HepG2 (cell line): Measurements from ENCODE around the gene MMP12. TPM values are rescaled to one million over a fixed set of nuclear protein-coding genes. Genes with fewer than 3 reads are reported as not detected.

Experiments
- ZNF75D ChIP-seq: sonication (generic); formaldehyde crosslinking; IDR thresholded peaks from 2 replicates; pipeline ENCODE4 v1.8.1; 2023; ENCODE audit warnings: missing genetic modification reagents, mild to moderate bottlenecking, borderline replicate concordance
- polyA plus RNA-seq, 8 experiments: library from polyadenylated mRNA; depleted of rRNA in 3 of 8; stranded (reverse) in 7 of 8; unstranded in 1 of 8; fragments of >200 nt; fragmentation: Illumina TruSeq in 4 of 8; extraction: Trizol in 4 of 8; gene quantifications; 2 replicates each; pipeline versions ENCODE4 v1.2.1 to v1.2.3, GENCODE V29; 2011 to 2016; ENCODE audit warnings: low read depth in 4 of 8, missing spikeins in 1 of 8, mixed read lengths in 1 of 8; ENCODE audit not compliant: insufficient read depth in 1 of 8
- small RNA-seq, 3 experiments: library from RNA; depleted of rRNA; stranded (forward); fragments of <200 nt; gene quantifications; one replicate each; pipeline ENCODE3, GENCODE V24; 2012; ENCODE audit warnings: low read depth in 2 of 3, low replicate concordance in 1 of 3; ENCODE audit not compliant: insufficient read length in 3 of 3, insufficient read depth in 2 of 3
- total RNA-seq, 5 experiments: library from RNA; depleted of rRNA; stranded (reverse); fragments of >200 nt; fragmentation: Illumina TruSeq; extraction: Trizol; gene quantifications; 2 replicates each; pipeline ENCODE4 v1.2.3, GENCODE V29; 2016; ENCODE audit warnings: low read depth in 1 of 5
- TF ChIP-seq, protein P1 (sequence below): sonication (generic); formaldehyde crosslinking; IDR thresholded peaks from 2 replicates; pipeline ENCODE4 v1.5.1; 2020; ENCODE audit warnings: missing genetic modification reagents, mild to moderate bottlenecking, borderline replicate concordance

Gene MMP12
- total and polyA plus RNA-seq, 2 of the 13 experiments (the other 11 are each of a cell fraction or from before 2014, with no cell fraction given): not detected

DNA sequence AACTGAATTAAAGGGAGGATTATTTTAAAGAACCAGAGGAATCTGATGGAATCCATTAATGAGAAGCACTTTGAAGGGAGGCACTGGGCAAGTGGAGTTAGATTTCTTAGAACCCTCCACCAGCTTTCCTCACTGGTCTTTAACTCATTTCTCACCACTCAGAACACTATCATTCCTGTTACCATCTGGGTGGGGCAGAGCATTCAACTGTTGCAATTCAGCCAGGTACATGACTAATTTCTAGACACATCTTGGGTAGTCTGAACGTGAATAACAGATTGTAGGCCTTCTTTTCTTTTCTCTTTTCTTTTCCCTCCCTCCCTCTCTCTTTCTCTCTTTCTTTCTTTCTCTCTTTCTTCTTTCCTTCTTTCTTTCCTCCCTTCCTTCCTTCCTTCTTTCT, 61.3 kb downstream of the MMP12 start (continued):
- TF ChIP-seq, protein P1, sequence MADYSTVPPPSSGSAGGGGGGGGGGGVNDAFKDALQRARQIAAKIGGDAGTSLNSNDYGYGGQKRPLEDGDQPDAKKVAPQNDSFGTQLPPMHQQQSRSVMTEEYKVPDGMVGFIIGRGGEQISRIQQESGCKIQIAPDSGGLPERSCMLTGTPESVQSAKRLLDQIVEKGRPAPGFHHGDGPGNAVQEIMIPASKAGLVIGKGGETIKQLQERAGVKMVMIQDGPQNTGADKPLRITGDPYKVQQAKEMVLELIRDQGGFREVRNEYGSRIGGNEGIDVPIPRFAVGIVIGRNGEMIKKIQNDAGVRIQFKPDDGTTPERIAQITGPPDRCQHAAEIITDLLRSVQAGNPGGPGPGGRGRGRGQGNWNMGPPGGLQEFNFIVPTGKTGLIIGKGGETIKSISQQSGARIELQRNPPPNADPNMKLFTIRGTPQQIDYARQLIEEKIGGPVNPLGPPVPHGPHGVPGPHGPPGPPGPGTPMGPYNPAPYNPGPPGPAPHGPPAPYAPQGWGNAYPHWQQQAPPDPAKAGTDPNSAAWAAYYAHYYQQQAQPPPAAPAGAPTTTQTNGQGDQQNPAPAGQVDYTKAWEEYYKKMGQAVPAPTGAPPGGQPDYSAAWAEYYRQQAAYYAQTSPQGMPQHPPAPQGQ (CRISPR knock-in tag): no peak
- TF ChIP-seq ZNF75D: no peak

Small RNAs within 50 kb of the gene (small RNA-seq; reads per million reads assigned to genes)
- gene RNU7-159P: 0 reads per million in 3 experiments

Other genes with a start within 250 kb of the MMP12 start
- not detected in 2 replicates for gene MMP20, start 249.7 kb downstream of the MMP12 start, total RNA-seq (2016; rRNA removed; fragmentation: Illumina TruSeq; extraction: Trizol)
- gene MMP20, start 249.7 kb downstream of the MMP12 start, polyA plus RNA-seq (2011; rRNA removed): 0.05 and 0.12 TPM in 2 replicates
- gene MMP27, start 169.2 kb downstream of the MMP12 start, total RNA-seq (2016; rRNA removed; fragmentation: Illumina TruSeq; extraction: Trizol): not detected in 2 replicates
- not detected in 2 replicates for gene MMP27, start 169.2 kb downstream of the MMP12 start, polyA plus RNA-seq (2011; rRNA removed)
- gene MMP8, start 150.0 kb downstream of the MMP12 start, total RNA-seq (2016; rRNA removed; fragmentation: Illumina TruSeq; extraction: Trizol): not detected in 2 replicates
- not detected in 2 replicates for gene MMP8, start 150.0 kb downstream of the MMP12 start, polyA plus RNA-seq (2011; rRNA removed)
- gene MMP10, start 94.4 kb downstream of the MMP12 start, total RNA-seq (2016; rRNA removed; fragmentation: Illumina TruSeq; extraction: Trizol): not detected in 2 replicates
- gene MMP10, start 94.4 kb downstream of the MMP12 start, polyA plus RNA-seq (2011; rRNA removed): 0.03 and 0.18 TPM in 2 replicates
- gene MMP1, start 76.8 kb downstream of the MMP12 start, total RNA-seq (2016; rRNA removed; fragmentation: Illumina TruSeq; extraction: Trizol): 0.09 TPM in 1 of 2 replicates, not detected in the other
- 0.21 and 0.30 TPM in 2 replicates for gene MMP1, start 76.8 kb downstream of the MMP12 start, polyA plus RNA-seq (2011; rRNA removed)
- 0.49 and 1.2 TPM in 2 replicates for gene MMP3, start 31.4 kb downstream of the MMP12 start, total RNA-seq (2016; rRNA removed; fragmentation: Illumina TruSeq; extraction: Trizol)
- gene MMP3, start 31.4 kb downstream of the MMP12 start, polyA plus RNA-seq (2011; rRNA removed): 0.94 and 1.5 TPM in 2 replicates
- not detected in 2 replicates for gene MMP13, start 80.8 kb upstream of the MMP12 start, total RNA-seq (2016; rRNA removed; fragmentation: Illumina TruSeq; extraction: Trizol)
- 0.04 TPM in 1 of 2 replicates, not detected in the other for gene MMP13, start 80.8 kb upstream of the MMP12 start, polyA plus RNA-seq (2011; rRNA removed)
- gene DCUN1D5, start 217.2 kb upstream of the MMP12 start, total RNA-seq (2016; rRNA removed; fragmentation: Illumina TruSeq; extraction: Trizol): 46.7 and 57.0 TPM in 2 replicates
- gene DCUN1D5, start 217.2 kb upstream of the MMP12 start, polyA plus RNA-seq (2011; rRNA removed): 24.8 and 32.9 TPM in 2 replicates
- 0.66 and 1.2 TPM in 2 replicates for gene DYNC2H1, start 234.4 kb upstream of the MMP12 start, total RNA-seq (2016; rRNA removed; fragmentation: Illumina TruSeq; extraction: Trizol)
- 0.49 and 0.69 TPM in 2 replicates for gene DYNC2H1, start 234.4 kb upstream of the MMP12 start, polyA plus RNA-seq (2011; rRNA removed)